Measurements from ENCODE around the gene RAB10. TPM values are rescaled to one million over a fixed set of nuclear protein-coding genes. Genes with fewer than 3 reads are reported as not detected.

The RAB10 gene
- polyA plus RNA-seq, 1 donor (not counting 4 experiments of a cell fraction or from before 2014, with no cell fraction given), result 252 TPM

DNA sequence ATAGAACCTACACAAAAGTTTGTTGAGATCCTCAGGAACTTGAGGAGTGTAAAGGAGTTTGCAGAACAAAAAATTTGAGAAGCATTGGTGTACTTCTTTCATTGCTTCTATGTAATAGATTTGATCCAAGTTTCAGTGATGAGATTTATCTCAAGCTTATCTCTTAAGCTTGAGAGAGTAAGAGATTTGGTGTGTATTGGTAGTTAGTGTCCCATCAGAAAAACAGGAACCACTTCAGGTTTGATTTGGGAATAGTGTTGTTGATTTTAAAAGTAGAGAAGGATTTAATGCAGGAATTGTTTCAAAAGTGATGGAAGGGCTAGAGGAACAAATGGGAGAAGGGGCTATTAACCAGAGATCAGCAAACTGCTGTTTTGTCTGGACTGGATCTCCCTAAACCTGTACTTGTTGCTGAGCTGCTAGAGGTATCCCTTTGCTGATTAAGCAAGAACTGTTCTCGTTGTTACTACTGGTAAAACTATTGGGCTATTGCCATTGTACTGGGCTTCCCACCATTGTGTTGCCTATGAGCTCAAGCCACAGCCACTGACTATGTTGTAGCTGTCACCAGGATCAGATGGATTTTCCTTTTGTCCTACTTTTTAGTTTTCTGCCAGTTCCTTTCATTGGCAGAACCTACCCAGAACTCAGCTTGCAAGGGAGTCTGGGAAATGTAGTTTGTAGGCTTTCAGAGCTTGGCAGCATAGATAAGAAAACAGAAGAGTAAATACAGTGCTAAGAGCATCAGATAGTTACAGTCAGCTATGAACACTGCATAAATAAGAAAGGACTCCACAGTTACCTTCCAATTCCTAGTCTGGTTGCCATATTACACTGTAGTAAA is 39.3 kb downstream of the RAB10 start:
- no peak for DNase-seq (ENCODE audit: low read depth, low spot score)
- Histone ChIP-seq H3K4me2 (ENCODE audit: control insufficient read depth, extremely low read depth, insufficient read depth, low read depth, low read length) (no peak overlapping the region), H3K27me3 (ENCODE audit: control insufficient read depth, extremely low read depth, insufficient read depth, low read length) (no peaks in the 10 kb centered on the region), H3K4me1 (ENCODE audit: control insufficient read depth, extremely low read depth, insufficient read depth, low read length) (peaks cover 19% of the 10 kb centered on the region), H3K9me3 (ENCODE audit: control insufficient read depth, low read depth, low read length) (no peaks in the 10 kb centered on the region), H3K9me1 (ENCODE audit: control insufficient read depth, extremely low read depth, insufficient read depth, low read length) (no peaks in the 10 kb centered on the region), H3K4me3 (ENCODE audit: control insufficient read depth in 2 of 3, extremely low read depth in 1 of 3, insufficient read depth in 2 of 3, low read depth in 1 of 3, low read length in 3 of 3) (no peak overlapping the region), H3K27ac (ENCODE audit: control insufficient read depth, insufficient read depth, low read length) (no peak overlapping the region), H4K20me1 (ENCODE audit: control insufficient read depth, extremely low read depth, insufficient read depth, low read length) (peaks cover 28% of the 10 kb centered on the region), H3K9ac (ENCODE audit: control insufficient read depth, extremely low read depth, insufficient read depth, low read length) (no peak overlapping the region), H3K79me2 (ENCODE audit: control insufficient read depth, insufficient read depth, low read length) (peaks cover 94% of the 10 kb centered on the region), H2AFZ (ENCODE audit: control insufficient read depth, low read length) (no peak overlapping the region), H3K36me3 (ENCODE audit: control insufficient read depth in 2 of 2, extremely low read depth in 1 of 2, insufficient read depth in 2 of 2, low read length in 2 of 2) (peaks cover 0 to 1% of the 10 kb centered on the region in 2 experiments)
- FAIRE-seq, result peak; percentile 48
- TF ChIP-seq, protein P1, sequence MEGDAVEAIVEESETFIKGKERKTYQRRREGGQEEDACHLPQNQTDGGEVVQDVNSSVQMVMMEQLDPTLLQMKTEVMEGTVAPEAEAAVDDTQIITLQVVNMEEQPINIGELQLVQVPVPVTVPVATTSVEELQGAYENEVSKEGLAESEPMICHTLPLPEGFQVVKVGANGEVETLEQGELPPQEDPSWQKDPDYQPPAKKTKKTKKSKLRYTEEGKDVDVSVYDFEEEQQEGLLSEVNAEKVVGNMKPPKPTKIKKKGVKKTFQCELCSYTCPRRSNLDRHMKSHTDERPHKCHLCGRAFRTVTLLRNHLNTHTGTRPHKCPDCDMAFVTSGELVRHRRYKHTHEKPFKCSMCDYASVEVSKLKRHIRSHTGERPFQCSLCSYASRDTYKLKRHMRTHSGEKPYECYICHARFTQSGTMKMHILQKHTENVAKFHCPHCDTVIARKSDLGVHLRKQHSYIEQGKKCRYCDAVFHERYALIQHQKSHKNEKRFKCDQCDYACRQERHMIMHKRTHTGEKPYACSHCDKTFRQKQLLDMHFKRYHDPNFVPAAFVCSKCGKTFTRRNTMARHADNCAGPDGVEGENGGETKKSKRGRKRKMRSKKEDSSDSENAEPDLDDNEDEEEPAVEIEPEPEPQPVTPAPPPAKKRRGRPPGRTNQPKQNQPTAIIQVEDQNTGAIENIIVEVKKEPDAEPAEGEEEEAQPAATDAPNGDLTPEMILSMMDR (optimal IDR thresholded peaks at IDR 0.05 in 1 of 3, IDR thresholded peaks at IDR 0.05 in 1 of 3, conservative IDR thresholded peaks at IDR 0.05 in 1 of 3; ENCODE audit: extremely low read depth in 1 of 3, insufficient read depth in 2 of 3, low read length in 3 of 3), result no peak
- no peak for TF ChIP-seq EZH2 (IDR thresholded peaks at IDR 0.05; ENCODE audit: low read length)
- dilution Hi-C loops (cut with MboI; ENCODE audit: extremely low pct_ligation_motif_present, low sequenced_read_pairs), result no loop called here

DNA sequence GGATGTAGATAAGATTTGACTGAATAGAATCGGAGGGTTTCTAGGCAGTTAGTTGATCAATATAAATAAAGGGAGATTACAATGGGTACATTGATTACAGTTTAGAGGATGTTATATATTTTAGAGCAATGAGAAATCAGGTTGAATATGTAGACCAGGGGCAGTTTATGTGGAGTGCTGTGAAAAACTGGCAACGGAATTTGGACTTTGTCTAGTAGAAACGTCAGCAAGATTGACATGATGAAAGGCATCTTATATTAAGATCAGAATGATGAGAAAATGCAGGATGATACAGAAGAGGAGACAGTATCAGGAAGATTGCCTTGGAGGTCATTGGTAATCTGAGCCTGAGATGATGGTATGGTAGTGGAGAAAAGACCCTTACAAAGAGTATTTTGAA is 39.9 kb downstream of the RAB10 start:
- dilution Hi-C loops (cut with MboI; ENCODE audit: extremely low pct_ligation_motif_present, low sequenced_read_pairs), result no loop called here

More for the DNA sequence above, 39.9 kb downstream of the RAB10 start:
- DNase-seq (ENCODE audit: low read depth, low spot score) (no peak), FAIRE-seq (no peak)
- H3K9me1 ChIP-seq (ENCODE audit: control insufficient read depth, extremely low read depth, insufficient read depth, low read length), result no peaks in the 10 kb centered on the region
- no peak overlapping the region for H3K27ac ChIP-seq (ENCODE audit: control insufficient read depth, insufficient read depth, low read length)
- H3K4me1 ChIP-seq (ENCODE audit: control insufficient read depth, extremely low read depth, insufficient read depth, low read length), result peaks cover 13% of the 10 kb centered on the region
- H2AFZ ChIP-seq (ENCODE audit: control insufficient read depth, low read length), result no peak overlapping the region
- H3K9ac ChIP-seq (ENCODE audit: control insufficient read depth, extremely low read depth, insufficient read depth, low read length), result no peak overlapping the region
- no peak overlapping the region for H3K4me3 ChIP-seq (ENCODE audit: control insufficient read depth in 2 of 3, extremely low read depth in 1 of 3, insufficient read depth in 2 of 3, low read depth in 1 of 3, low read length in 3 of 3)
- TF ChIP-seq, protein P1 (optimal IDR thresholded peaks at IDR 0.05 in 1 of 3, IDR thresholded peaks at IDR 0.05 in 1 of 3, conservative IDR thresholded peaks at IDR 0.05 in 1 of 3; ENCODE audit: extremely low read depth in 1 of 3, insufficient read depth in 2 of 3, low read length in 3 of 3), result no peak
- no peak for TF ChIP-seq EZH2 (IDR thresholded peaks at IDR 0.05; ENCODE audit: low read length)
- no peaks in the 10 kb centered on the region for H3K27me3 ChIP-seq (ENCODE audit: control insufficient read depth, extremely low read depth, insufficient read depth, low read length)
- H3K36me3 ChIP-seq (ENCODE audit: control insufficient read depth in 2 of 2, extremely low read depth in 1 of 2, insufficient read depth in 2 of 2, low read length in 2 of 2), result peaks cover 0 to 1% of the 10 kb centered on the region in 2 experiments
- peaks cover 99% of the 10 kb centered on the region for H3K79me2 ChIP-seq (ENCODE audit: control insufficient read depth, insufficient read depth, low read length)
- peaks cover 28% of the 10 kb centered on the region for H4K20me1 ChIP-seq (ENCODE audit: control insufficient read depth, extremely low read depth, insufficient read depth, low read length)
- no peaks in the 10 kb centered on the region for H3K9me3 ChIP-seq (ENCODE audit: control insufficient read depth, low read depth, low read length)
- no peak overlapping the region for H3K4me2 ChIP-seq (ENCODE audit: control insufficient read depth, extremely low read depth, insufficient read depth, low read depth, low read length)

Data from keratinocyte (primary cell).